ENCODE results near the gene C12orf42. TPM values are rescaled to one million over a fixed set of nuclear protein-coding genes. Genes with fewer than 3 reads are reported as not detected.

C12orf42 gene
- total and polyA plus RNA-seq, 2 of the 4 experiments (the other 2 are of a cell fraction): not detected

DNA sequence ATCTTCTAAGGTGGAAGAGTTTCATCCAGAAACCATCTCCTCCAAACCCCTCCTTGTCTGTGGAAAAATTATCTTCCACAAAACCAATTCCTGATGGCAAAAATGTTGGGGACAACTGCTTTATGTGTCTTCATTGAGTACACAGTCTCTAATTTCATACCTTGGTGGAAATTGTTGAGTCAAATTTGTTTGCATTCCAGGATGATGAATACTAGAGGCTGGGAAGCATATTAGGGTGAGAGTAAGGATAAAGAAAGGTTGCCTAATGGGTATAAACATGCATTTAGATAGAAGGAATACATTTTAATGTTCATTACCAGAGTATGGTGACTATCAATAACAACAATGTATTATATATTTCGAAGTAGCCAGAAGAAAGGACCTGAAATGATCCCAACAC lies 98.2 kb downstream of the C12orf42 start:
- intact Hi-C loops (cut with micrococcal nuclease): no loop called here
- POLR2A ChIA-PET (ENCODE audit: unreplicated experiment): no interaction called here
- no TSS peak for BruUV-seq (replicated peaks)
- Histone ChIP-seq H2BK5ac (ENCODE audit: low read depth, low read length, poor library complexity, severe bottlenecking) (no peak overlapping the region), H2AK5ac (ENCODE audit: low read depth, low read length) (no peak overlapping the region), H4K20me1 (ENCODE audit: insufficient read depth, low read length) (no peaks in the 10 kb centered on the region), H3K18ac (ENCODE audit: low read depth, low read length) (no peak overlapping the region), H3K14ac (replicated peaks; ENCODE audit: low read depth, low read length) (no peak overlapping the region), H3K4me3 (ENCODE audit: insufficient read depth, low read depth, low read length) (no peak overlapping the region), H2BK20ac (ENCODE audit: low read depth, low read length) (no peak overlapping the region), H3K9me3 (ENCODE audit: control insufficient read depth, insufficient read depth, low read length) (peaks cover 9% of the 10 kb centered on the region; the same call in 1 of the 2 replicates), H2AFZ (replicated peaks; ENCODE audit: low read length, poor library complexity) (no peak overlapping the region), H3K9ac (ENCODE audit: low read depth, low read length) (no peak overlapping the region), H3K23ac (ENCODE audit: low read depth, low read length) (no peak overlapping the region), H3K36me3 (ENCODE audit: control insufficient read depth, insufficient read depth, low read length) (no peaks in the 10 kb centered on the region), H3K27me3 (ENCODE audit: control insufficient read depth, insufficient read depth, low read length) (no peaks in the 10 kb centered on the region), H3K79me1 (ENCODE audit: low read depth in 1 of 2, low read length in 2 of 2) (no peaks in the 10 kb centered on the region), H2BK120ac (ENCODE audit: low read depth, low read length) (no peak overlapping the region), H4K8ac (ENCODE audit: low read depth in 2 of 2, low read length in 2 of 2) (no peak overlapping the region), H3K4me1 (ENCODE audit: control insufficient read depth, insufficient read depth, low read length) (no peaks in the 10 kb centered on the region), H3K27ac (ENCODE audit: insufficient read depth, low read length) (no peak overlapping the region), H4K91ac (ENCODE audit: insufficient read depth, low read depth, low read length) (no peak overlapping the region), H3K4ac (ENCODE audit: low read depth, low read length) (no peak overlapping the region), H3K9me1 (ENCODE audit: insufficient read depth, low read length) (no peaks in the 10 kb centered on the region), H2BK15ac (ENCODE audit: low read depth, low read length) (no peak overlapping the region), H3K56ac (ENCODE audit: extremely low read depth, insufficient read depth, low read length) (no peak overlapping the region), H2AK9ac (replicated peaks; ENCODE audit: low read depth, low read length, poor library complexity) (no peak overlapping the region), H3K4me2 (ENCODE audit: low read depth, low read length) (no peak overlapping the region), H4K5ac (ENCODE audit: low read depth, low read length) (no peak overlapping the region)
- no peak for ATAC-seq (ENCODE audit: low read depth)
- DNase-seq: no peak
- in situ Hi-C loops (cut with MboI; ENCODE audit: low sequenced_read_pairs): no loop called here
- WGBS, 2 experiments (ENCODE audit: extremely low coverage in 2 of 2, insufficient read length in 1 of 2): no CpG with 5 or more reads among the region's 1 CpG
- CTCF ChIA-PET: no interaction called here
- dilution Hi-C loops (cut with HindIII; ENCODE audit: low sequenced_read_pairs, unreplicated experiment): no loop called here
- TF ChIP-seq, protein P1, sequence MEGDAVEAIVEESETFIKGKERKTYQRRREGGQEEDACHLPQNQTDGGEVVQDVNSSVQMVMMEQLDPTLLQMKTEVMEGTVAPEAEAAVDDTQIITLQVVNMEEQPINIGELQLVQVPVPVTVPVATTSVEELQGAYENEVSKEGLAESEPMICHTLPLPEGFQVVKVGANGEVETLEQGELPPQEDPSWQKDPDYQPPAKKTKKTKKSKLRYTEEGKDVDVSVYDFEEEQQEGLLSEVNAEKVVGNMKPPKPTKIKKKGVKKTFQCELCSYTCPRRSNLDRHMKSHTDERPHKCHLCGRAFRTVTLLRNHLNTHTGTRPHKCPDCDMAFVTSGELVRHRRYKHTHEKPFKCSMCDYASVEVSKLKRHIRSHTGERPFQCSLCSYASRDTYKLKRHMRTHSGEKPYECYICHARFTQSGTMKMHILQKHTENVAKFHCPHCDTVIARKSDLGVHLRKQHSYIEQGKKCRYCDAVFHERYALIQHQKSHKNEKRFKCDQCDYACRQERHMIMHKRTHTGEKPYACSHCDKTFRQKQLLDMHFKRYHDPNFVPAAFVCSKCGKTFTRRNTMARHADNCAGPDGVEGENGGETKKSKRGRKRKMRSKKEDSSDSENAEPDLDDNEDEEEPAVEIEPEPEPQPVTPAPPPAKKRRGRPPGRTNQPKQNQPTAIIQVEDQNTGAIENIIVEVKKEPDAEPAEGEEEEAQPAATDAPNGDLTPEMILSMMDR (conservative IDR thresholded peaks at IDR 0.05; ENCODE audit: low read depth, low read length): no peak
- TF ChIP-seq RCOR1 (IDR thresholded peaks at IDR 0.05; ENCODE audit: insufficient replicate concordance, low read length) (no peak), BHLHE40 (IDR thresholded peaks at IDR 0.05; ENCODE audit: low read depth, low read length) (no peak), NFE2L2 (IDR thresholded peaks at IDR 0.05; ENCODE audit: low read depth, low read length) (no peak), MXI1 (IDR thresholded peaks at IDR 0.05; ENCODE audit: borderline replicate concordance, low read depth, low read length) (no peak), RAD21 (IDR thresholded peaks at IDR 0.05; ENCODE audit: low read length) (no peak), FOS (IDR thresholded peaks at IDR 0.05; ENCODE audit: low read depth, low read length) (no peak), SMC3 (IDR thresholded peaks at IDR 0.05; ENCODE audit: low read depth, low read length) (no peak), CHD1 (IDR thresholded peaks at IDR 0.05; ENCODE audit: low read depth, low read length) (no peak), MAFK (IDR thresholded peaks at IDR 0.05; ENCODE audit: low read depth, low read length) (no peak), MAZ (IDR thresholded peaks at IDR 0.05; ENCODE audit: borderline replicate concordance, low read depth, low read length) (no peak)
- TF ChIP-seq, protein P2, sequence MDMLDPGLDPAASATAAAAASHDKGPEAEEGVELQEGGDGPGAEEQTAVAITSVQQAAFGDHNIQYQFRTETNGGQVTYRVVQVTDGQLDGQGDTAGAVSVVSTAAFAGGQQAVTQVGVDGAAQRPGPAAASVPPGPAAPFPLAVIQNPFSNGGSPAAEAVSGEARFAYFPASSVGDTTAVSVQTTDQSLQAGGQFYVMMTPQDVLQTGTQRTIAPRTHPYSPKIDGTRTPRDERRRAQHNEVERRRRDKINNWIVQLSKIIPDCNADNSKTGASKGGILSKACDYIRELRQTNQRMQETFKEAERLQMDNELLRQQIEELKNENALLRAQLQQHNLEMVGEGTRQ (IDR thresholded peaks at IDR 0.05; ENCODE audit: low read depth, low read length): no peak

Data from IMR-90 (cell line).